HEK293 (cell line): ENCODE measurements around the gene DISC1.

Source experiments
- CTCF ChIA-PET: fragments of 350-600 bp; formaldehyde crosslinking; extraction: SDS; loops from one replicate; lab custom pipeline; 2021; ENCODE audit warnings: antibody characterized with exemption; lab: Yijun Ruan, JAX
- POLR2A ChIA-PET: fragments of 300-600 bp; formaldehyde crosslinking; extraction: SDS; loops from one replicate; lab custom pipeline; 2020; ENCODE audit warnings: antibody characterized with exemption, inconsistent platforms; lab: Yijun Ruan, JAX
- H3K27ac ChIP-seq: fragments of 200-500 bp; sonication (Bioruptor generic); 2 replicates; pipeline ENCODE4 v1.5.1; 2014; ENCODE audit warnings: low read depth, low read length, control low read depth, inconsistent platforms; ENCODE audit errors: extremely low read depth
- H3K36me3 ChIP-seq, 2 experiments: fragments of 200-500 bp in 1 of 2; sonication (Bioruptor generic) in 1 of 2; 1 replicate in 1 of 2; 2 replicates in 1 of 2; pipeline ENCODE4 v1.5.1; 2014 to 2017; ENCODE audit warnings: inconsistent platforms in 2 of 2, low read length in 2 of 2; ENCODE audit not compliant: control insufficient read depth in 2 of 2, insufficient read depth in 1 of 2
- H3K4me1 ChIP-seq: fragments of 200-500 bp; sonication (Bioruptor generic); 2 replicates; pipeline ENCODE4 v1.5.1; 2014; ENCODE audit warnings: mild to moderate bottlenecking, low read length, inconsistent platforms; ENCODE audit not compliant: control insufficient read depth, insufficient read depth
- H3K4me3 ChIP-seq: 2 replicates; pipeline ENCODE4 v1.5.1; 2011; ENCODE audit warnings: low read depth, mild to moderate bottlenecking, control low read depth, low read length, moderate library complexity
- H3K9me3 ChIP-seq: fragments of 200-500 bp; sonication (Bioruptor generic); 2 replicates; pipeline ENCODE4 v1.5.1; 2014; ENCODE audit warnings: low read depth, low read length, inconsistent platforms; ENCODE audit not compliant: control insufficient read depth, insufficient read depth
- EGR2 ChIP-seq: fragments of 450-650 bp; formaldehyde crosslinking; IDR thresholded peaks from 2 replicates; pipeline ENCODE4 v1.5.1; 2016; ENCODE audit warnings: low read depth, missing biosample characterization, missing genetic modification characterization
- FEZF1 ChIP-seq: fragments of 450-650 bp; formaldehyde crosslinking; IDR thresholded peaks from 2 replicates; pipeline ENCODE4 v1.5.1; 2016; ENCODE audit warnings: missing biosample characterization, missing genetic modification characterization
- PRDM4 ChIP-seq: fragments of 450-650 bp; formaldehyde crosslinking; IDR thresholded peaks from 2 replicates; pipeline ENCODE4 v1.5.1; 2017; ENCODE audit warnings: missing biosample characterization, missing genetic modification characterization
- REST ChIP-seq: fragments of 450-650 bp; formaldehyde crosslinking; IDR thresholded peaks from 2 replicates; pipeline ENCODE4 v1.5.1; 2016; ENCODE audit warnings: missing biosample characterization, missing genetic modification characterization
- ZFHX2 ChIP-seq: fragments of 450-650 bp; formaldehyde crosslinking; conservative IDR thresholded peaks from 2 replicates; pipeline ENCODE4 v1.5.1; 2016; ENCODE audit warnings: missing biosample characterization, missing genetic modification characterization
- ZNF140 ChIP-seq: fragments of 450-650 bp; formaldehyde crosslinking; IDR thresholded peaks from 2 replicates; pipeline ENCODE4 v1.5.1; 2016; ENCODE audit warnings: missing biosample characterization, missing genetic modification characterization
- ZNF148 ChIP-seq: fragments of 450-650 bp; formaldehyde crosslinking; IDR thresholded peaks from 2 replicates; pipeline ENCODE4 v1.5.0; 2017; ENCODE audit warnings: missing biosample characterization, missing genetic modification characterization, borderline replicate concordance
- ZNF169 ChIP-seq: fragments of 450-650 bp; formaldehyde crosslinking; IDR thresholded peaks from 2 replicates; pipeline ENCODE4 v1.5.1; 2016; ENCODE audit warnings: missing biosample characterization, missing genetic modification characterization
- ZNF223 ChIP-seq: fragments of 450-650 bp; formaldehyde crosslinking; IDR thresholded peaks from 2 replicates; pipeline ENCODE4 v1.5.1; 2016; ENCODE audit warnings: missing biosample characterization, missing genetic modification characterization
- ZNF292 ChIP-seq: fragments of 450-650 bp; formaldehyde crosslinking; IDR thresholded peaks from 2 replicates; pipeline ENCODE4 v1.5.1; 2016; ENCODE audit warnings: low read depth, missing biosample characterization, missing genetic modification characterization, borderline replicate concordance
- ZNF366 ChIP-seq: fragments of 450-650 bp; formaldehyde crosslinking; conservative IDR thresholded peaks from 2 replicates; pipeline ENCODE4 v1.5.1; 2016; ENCODE audit warnings: missing biosample characterization, missing genetic modification characterization
- ZNF426 ChIP-seq: fragments of 450-650 bp; formaldehyde crosslinking; IDR thresholded peaks from 2 replicates; pipeline ENCODE4 v1.5.1; 2017; ENCODE audit warnings: missing biosample characterization, missing genetic modification characterization, mild to moderate bottlenecking, inconsistent platforms, moderate library complexity
- ZNF530 ChIP-seq: fragments of 450-650 bp; formaldehyde crosslinking; IDR thresholded peaks from 2 replicates; pipeline ENCODE4 v1.5.1; 2016; ENCODE audit warnings: low read depth, missing biosample characterization, missing genetic modification characterization
- ZNF561 ChIP-seq: fragments of 450-650 bp; IDR thresholded peaks from 2 replicates; pipeline ENCODE4 v1.5.1; 2018; ENCODE audit warnings: missing biosample characterization, missing genetic modification characterization, borderline replicate concordance
- ZNF585B ChIP-seq: fragments of 450-650 bp; formaldehyde crosslinking; IDR thresholded peaks from 2 replicates; pipeline ENCODE4 v1.5.1; 2016; ENCODE audit warnings: missing biosample characterization, missing genetic modification characterization
- ZNF629 ChIP-seq: fragments of 450-650 bp; formaldehyde crosslinking; IDR thresholded peaks from 2 replicates; pipeline ENCODE4 v1.5.1; 2017; ENCODE audit warnings: missing biosample characterization, missing genetic modification characterization
- ZNF76 ChIP-seq: fragments of 450-650 bp; formaldehyde crosslinking; IDR thresholded peaks from 2 replicates; pipeline ENCODE4; 2016; ENCODE audit warnings: low read depth, missing biosample characterization, missing genetic modification characterization, borderline replicate concordance
- ZNF792 ChIP-seq: fragments of 450-650 bp; formaldehyde crosslinking; IDR thresholded peaks from 2 replicates; pipeline ENCODE4 v1.5.1; 2016; ENCODE audit warnings: missing biosample characterization, missing genetic modification characterization

DISC1 gene

GRCh38 chr1:231702331-231702730 lies 75.7 kb downstream of the DISC1 start:
- H3K4me1 ChIP-seq, result peaks cover 11% of the 10 kb centered on the region; the same call in 1 of the 2 replicates

More at GRCh38 chr1:231702331-231702730, 75.7 kb downstream of the DISC1 start:
- Histone ChIP-seq H3K4me3 (no peak overlapping the region), H3K27ac (no peak overlapping the region)
- no peak for TF ChIP-seq PRDM4 (tag by site-specific recombination)
- TF ChIP-seq ZNF148 (tag by site-specific recombination), result no peak
- TF ChIP-seq ZNF585B (tag by site-specific recombination), result no peak
- no peak for TF ChIP-seq ZNF76 (tag by site-specific recombination)
- TF ChIP-seq FEZF1 (tag by site-specific recombination), result no peak
- no peak for TF ChIP-seq ZNF169
- TF ChIP-seq ZNF629 (tag by site-specific recombination), result no peak
- no peak for TF ChIP-seq ZNF292 (tag by site-specific recombination)
- no peak for TF ChIP-seq ZNF366 (tag by site-specific recombination)
- no peak for TF ChIP-seq ZNF426 (tag by site-specific recombination)
- TF ChIP-seq EGR2 (tag by site-specific recombination), result no peak
- no peak for TF ChIP-seq REST (tag by site-specific recombination)
- no peak for TF ChIP-seq ZFHX2 (tag by site-specific recombination)
- no peak for TF ChIP-seq ZNF140 (tag by site-specific recombination)
- no peak for TF ChIP-seq ZNF792 (tag by site-specific recombination)
- no peak for TF ChIP-seq ZNF223
- TF ChIP-seq ZNF561 (tag by site-specific recombination), result no peak
- no peak for TF ChIP-seq ZNF530
- TF ChIP-seq, all 188 proteins: peak for 0
- no peaks in the 10 kb centered on the region for H3K36me3 ChIP-seq
- ChIA-PET CTCF (no interaction called here), POLR2A (no interaction called here)
- H3K9me3 ChIP-seq, result no peaks in the 10 kb centered on the region
